Right hindlimb (tissue), 1 donor: ENCODE data around the gene TBCK.

ENCODE experiments used
- DNase-seq: peaks from one replicate; pipeline ENCODE4 v3.0.0-alpha.2; 2018

TBCK gene

DNA sequence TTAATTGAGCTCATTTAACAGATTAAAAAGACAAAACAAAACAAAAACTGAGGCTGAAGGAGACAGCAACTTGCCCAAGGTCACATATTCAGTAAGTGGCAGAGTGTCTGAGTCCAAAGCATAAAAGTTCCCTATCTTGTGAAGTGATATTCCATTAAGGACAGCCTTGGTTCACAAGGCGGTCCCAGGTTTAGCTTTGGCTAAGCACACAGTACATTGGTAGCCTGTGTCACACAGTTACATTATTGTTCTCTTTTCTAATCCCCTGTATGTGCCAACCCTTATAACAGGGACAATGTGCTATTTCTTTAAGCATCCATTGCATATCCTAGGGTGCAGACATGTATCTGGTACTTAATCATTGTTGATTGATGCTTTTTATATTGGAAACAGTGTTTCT is 280.8 kb downstream of the TBCK start:
- no peak for DNase-seq

DNA sequence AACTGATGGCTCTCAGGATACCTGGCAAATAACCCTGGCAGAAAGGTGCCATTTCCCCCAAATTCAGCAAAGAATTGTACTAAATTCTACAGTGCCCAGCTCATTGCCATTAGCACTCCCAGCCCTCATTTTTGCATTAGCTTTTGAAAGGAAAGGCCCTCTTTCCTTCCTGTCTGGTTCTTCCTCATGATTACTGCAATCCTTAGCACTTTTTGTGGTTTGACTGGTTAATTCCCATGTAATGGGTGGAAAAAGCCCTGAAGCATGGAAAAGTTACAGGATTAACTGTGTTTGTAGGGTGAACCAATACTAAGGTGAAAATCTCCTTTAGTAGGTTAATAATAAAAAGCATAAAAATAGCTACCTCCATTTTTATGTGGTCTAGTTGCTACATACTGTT is 281.3 kb downstream of the TBCK start:
- DNase-seq: no peak

DNA sequence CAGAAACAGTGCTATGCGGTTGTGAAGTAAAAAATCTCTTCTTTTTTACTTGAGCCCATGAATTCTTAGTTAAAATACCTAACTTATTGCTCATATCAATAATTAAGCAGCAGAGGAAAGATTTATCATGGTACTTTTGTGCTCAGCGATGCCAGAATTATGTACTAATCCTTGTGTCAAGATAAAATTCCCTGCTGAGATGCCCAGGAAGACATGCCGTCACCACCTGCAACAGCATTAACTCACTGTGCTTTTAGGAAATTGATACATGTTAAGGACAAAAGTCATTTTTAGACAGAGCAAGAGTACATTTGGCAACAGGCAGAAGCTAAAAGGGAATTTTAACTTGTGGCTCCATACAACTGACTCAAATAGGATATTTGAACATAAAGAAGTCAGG is 281.8 kb downstream of the TBCK start:
- DNase-seq: no peak

DNA sequence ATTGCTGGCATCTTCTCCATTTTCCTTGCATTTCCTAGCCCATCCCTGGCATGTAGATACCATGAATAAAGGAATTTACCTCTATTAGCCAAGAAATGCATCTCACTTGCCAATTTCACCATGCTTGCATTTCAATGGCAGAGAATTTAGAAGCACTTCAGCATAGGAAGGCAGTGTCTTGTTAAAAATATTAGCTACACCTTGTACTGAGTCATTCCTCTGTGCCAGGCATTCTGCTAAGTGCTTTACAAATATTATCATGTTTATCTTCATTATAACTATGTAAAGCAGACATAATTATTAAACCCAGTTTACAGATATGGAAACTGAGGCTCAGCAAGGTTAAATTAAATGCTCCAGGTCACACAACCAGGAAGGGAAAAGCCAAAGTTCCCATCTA is 282.5 kb downstream of the TBCK start:
- DNase-seq: no peak

GRCh38 chr4:106032851-106033286 is 283.1 kb downstream of the TBCK start:
- DNase-seq: no peak

DNA sequence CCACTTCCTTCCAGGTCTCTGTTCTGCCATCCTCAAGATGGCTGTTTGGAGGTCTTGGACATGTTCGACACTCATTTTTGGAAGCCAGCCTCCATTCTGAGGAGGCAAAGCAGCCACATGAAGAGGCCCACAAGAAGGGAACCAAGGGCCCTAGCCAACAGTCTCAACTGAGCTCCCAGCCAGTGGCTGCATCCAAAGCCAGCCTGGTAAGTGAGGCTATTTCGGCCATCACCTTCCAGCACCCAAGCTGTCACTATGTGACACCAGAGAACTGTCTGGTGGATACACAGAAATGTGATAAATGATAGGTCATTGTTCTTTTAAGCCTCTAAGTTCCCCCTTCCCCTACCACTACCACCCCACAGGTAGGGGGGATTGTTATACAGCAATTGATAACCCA is 293.6 kb downstream of the TBCK start:
- no peak for DNase-seq

DNA sequence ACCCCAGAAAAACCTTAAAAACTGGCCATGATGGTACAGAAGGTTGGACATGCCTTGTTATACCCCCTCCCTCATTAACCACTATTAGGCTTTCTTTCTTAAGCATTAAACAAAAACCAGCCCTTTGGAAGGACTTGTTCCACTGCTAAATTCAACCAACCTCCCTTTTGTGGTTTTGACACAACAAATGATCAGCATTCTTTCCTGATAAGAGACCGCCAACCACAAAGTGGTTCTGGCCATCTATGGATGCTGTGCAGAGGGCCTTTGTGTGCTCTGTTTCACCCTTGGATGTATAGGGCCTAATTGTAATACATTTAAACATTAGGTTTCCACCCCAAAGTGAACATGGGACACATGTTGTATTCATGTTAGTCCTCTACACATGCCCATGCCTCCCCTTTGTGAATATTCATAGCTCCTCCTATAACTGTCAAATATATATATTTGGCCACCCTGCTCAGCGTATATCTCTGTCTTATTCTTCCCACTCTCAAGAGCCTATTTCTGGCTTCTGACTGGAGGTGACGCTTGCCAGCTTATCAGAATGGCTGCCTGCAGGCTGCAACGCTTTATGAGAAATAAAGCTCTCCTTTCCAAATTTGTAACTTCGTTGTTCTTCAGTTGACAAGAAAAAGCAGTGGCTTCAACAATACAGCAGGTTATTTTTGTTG is 294.1 kb downstream of the TBCK start:
- DNase-seq: no peak

DNA sequence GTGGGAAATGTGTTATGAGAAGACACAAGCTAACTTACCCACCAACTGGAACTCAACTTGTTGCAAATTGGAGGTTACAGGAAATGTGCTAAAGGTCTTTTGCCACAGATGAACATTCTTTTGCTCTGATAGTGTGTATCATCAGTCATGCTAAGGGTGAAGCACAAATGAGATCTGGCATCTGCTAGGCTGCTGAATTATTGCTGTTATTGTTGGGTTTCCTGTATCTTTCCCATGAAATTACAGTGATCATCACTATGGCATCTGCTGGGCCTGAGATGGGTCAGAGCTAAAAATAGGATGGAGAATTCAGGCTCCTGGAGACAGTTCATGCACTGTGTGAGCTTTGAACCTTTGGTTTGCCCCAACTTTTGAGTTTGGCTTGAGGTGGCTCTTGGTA is 296.2 kb downstream of the TBCK start:
- no peak for DNase-seq

GRCh38 chr4:106017975-106018374 is 298.0 kb downstream of the TBCK start:
- no peak for DNase-seq

DNA sequence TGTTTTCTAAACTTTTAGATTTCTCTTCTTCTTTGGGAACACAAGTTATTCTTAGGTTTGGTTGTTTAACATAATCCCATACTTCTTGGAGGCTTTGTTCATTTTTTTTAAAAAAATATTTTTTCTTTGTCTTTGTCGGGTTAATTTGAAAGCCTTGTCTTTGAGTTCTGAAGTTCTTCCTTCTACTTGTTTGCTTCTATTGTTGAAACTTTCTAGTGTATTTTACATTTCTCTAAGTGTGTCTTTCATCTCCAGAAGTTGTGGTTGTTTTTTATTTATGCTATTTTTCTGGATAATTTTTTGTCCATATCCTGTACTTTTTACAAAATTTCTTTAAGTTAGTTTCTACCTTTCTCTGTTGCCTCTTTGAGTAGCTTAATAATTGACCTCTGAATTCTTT is 304.6 kb downstream of the TBCK start:
- no peak for DNase-seq

- DNase-seq: no peak
Observed at GRCh38 chr4:106010761-106011160, 305.2 kb downstream of the TBCK start.

- DNase-seq: no peak
Observed at GRCh38 chr4:106002994-106003393, 313.0 kb downstream of the TBCK start.

DNA sequence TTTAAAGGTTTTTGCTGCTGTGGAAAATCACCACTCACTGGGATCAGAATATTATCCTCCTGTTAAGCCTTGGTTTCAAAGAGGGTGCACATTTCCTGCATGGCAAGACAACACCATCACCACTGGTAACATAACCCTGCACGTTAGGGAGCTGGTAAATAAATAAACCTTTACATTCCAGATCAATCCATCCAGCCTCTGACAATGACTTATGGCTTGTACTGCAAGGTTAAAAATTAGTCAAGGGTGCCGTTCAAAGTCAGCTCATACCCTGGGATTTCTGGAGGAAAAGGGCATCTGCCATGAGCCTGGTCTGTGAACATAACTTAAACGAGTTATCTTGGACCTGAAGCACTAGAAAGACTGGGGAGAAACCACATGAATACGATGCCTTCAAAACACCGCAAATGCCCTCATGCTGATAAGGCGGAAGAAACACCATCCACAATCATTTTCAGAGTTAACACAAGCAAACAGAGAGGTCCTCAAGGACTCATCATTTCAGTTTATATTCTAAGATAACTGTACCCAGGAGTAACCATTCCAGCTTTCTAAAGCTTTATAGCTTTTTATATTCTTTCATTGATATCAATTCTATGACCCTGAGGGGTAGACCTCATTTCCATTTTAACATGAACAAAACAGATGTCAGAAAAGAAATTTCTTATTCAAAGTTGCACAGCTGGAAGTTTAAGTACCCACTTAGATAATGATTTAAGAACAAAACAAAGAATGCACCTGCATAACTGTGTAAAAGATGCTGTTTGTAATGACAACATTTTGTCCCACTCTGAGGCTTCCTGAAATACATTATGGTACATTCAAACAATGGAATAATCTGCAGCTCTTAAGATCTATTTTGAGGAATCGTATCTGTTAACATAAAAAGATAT is 317.6 kb downstream of the TBCK start:
- no peak for DNase-seq

- DNase-seq: no peak
Observed at GRCh38 chr4:105996845-105997244, 319.2 kb downstream of the TBCK start.

DNA sequence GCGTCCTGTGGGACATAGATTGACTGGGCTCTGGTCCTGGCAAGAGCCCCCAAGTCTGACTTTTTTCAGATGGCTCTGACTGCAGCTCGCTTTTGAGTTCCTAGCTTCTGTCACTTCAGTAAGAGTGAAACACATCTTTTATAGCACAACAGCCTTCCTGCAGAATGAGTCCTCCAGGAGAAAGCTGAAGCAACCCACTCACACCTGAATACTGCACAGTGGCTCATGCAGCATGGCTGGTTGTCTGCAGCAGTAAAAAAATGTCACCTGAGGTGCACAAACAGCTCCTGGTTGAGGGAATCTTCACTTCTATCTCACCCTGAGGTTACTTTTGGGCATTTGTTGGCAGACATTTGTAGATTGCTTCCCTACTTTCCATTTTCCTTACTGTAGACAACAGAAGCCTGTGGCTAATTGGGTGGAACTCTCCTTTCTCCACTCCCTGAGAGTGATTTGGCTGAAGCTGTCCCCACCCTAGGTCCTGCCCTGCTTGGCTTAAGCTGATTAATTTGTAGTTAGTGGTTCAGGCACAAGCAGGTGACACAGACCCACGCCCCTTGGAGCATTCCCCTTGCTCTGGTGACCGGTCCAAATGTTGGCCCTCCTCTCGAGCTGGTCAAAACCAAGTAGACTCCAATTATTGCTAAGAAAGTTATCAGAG is 321.0 kb downstream of the TBCK start:
- DNase-seq: no peak

- no peak for DNase-seq
Observed at GRCh38 chr4:105994061-105994460, 321.9 kb downstream of the TBCK start.

- no peak for DNase-seq
Observed at GRCh38 chr4:105992641-105993305, 323.2 kb downstream of the TBCK start.

- no peak for DNase-seq
Observed at GRCh38 chr4:105991726-105992125, 324.3 kb downstream of the TBCK start.
